ENCODE results near the gene FFAR3. TPM values are rescaled to one million over a fixed set of nuclear protein-coding genes. Genes with fewer than 3 reads are reported as not detected.

FFAR3 gene
- total RNA-seq, 2 donors from 2014 or later = not detected

- intact Hi-C loops (cut with DNase I) = loop anchor here (5.0 to 10.0 kb wide), 2 partner anchors 124 to 147 kb away; partner anchors contain the start of gene KRTDAP
- no peak for DNase-seq
- TF ChIP-seq POLR2A (IDR thresholded peaks at IDR 0.05) = no peak
- no peak for TF ChIP-seq CTCF (IDR thresholded peaks at IDR 0.05)
- WGBS, 2 donors = 65 to 72% methylated on average over 7 of the region's 7 CpGs
- H3K9me3 ChIP-seq = no peaks in the 10 kb centered on the region
- H3K27me3 ChIP-seq = peaks cover 0 to 6% of the 10 kb centered on the region in 2 donors
- H3K4me1 ChIP-seq = no peaks in the 10 kb centered on the region
- no peak overlapping the region for H3K27ac ChIP-seq
- H3K4me3 ChIP-seq = no peak overlapping the region
- ATAC-seq = no peak
- no peaks in the 10 kb centered on the region for H3K36me3 ChIP-seq (replicated peaks in 1 of 2; ENCODE audit: insufficient read depth in 1 of 2, low read depth in 2 of 2)
Measured at GRCh38 chr19:35347930-35348298, 10.3 kb upstream of the FFAR3 start.

GRCh38 chr19:35348911-35349611 is 9.2 kb upstream of the FFAR3 start:
- Histone ChIP-seq H3K4me3 (no peak overlapping the region), H3K36me3 (replicated peaks in 1 of 2; ENCODE audit: insufficient read depth in 1 of 2, low read depth in 2 of 2) (no peaks in the 10 kb centered on the region), H3K9me3 (no peaks in the 10 kb centered on the region), H3K4me1 (no peaks in the 10 kb centered on the region), H3K27ac (no peak overlapping the region), H3K27me3 (peaks cover 0 to 6% of the 10 kb centered on the region in 2 donors)
- no peak for ATAC-seq
- TF ChIP-seq CTCF (IDR thresholded peaks at IDR 0.05) (no peak), POLR2A (IDR thresholded peaks at IDR 0.05) (no peak)
- DNase-seq = peak in 1 of 4 donors; percentile 12
- intact Hi-C loops (cut with DNase I) = loop anchor here (5.0 to 10.0 kb wide), 2 partner anchors 123 to 146 kb away; partner anchors contain the start of gene KRTDAP
- 74 to 77% methylated on average over 16 to 18 of the region's 18 CpGs for WGBS, 2 donors

GRCh38 chr19:35349614-35350521 is 8.4 kb upstream of the FFAR3 start:
- no peak for ATAC-seq
- Histone ChIP-seq H3K4me3 (no peak overlapping the region), H3K27me3 (peaks cover 0 to 6% of the 10 kb centered on the region in 2 donors), H3K36me3 (replicated peaks in 1 of 2; ENCODE audit: insufficient read depth in 1 of 2, low read depth in 2 of 2) (no peaks in the 10 kb centered on the region), H3K27ac (no peak overlapping the region), H3K4me1 (no peaks in the 10 kb centered on the region), H3K9me3 (no peaks in the 10 kb centered on the region)
- peak in 1 of 4 donors; percentile 8 for DNase-seq
- 75 to 78% methylated on average over 11 to 17 of the region's 17 CpGs for WGBS, 2 donors
- TF ChIP-seq CTCF (IDR thresholded peaks at IDR 0.05) (no peak), POLR2A (IDR thresholded peaks at IDR 0.05) (no peak)
- intact Hi-C loops (cut with DNase I) = loop anchor here (5.0 to 10.0 kb wide), 2 partner anchors 122 to 145 kb away; partner anchors contain the start of gene KRTDAP

- Histone ChIP-seq H3K9me3 (no peaks in the 10 kb centered on the region), H3K27ac (no peak overlapping the region), H3K4me3 (no peak overlapping the region), H3K4me1 (no peaks in the 10 kb centered on the region), H3K36me3 (replicated peaks in 1 of 2; ENCODE audit: insufficient read depth in 1 of 2, low read depth in 2 of 2) (no peaks in the 10 kb centered on the region), H3K27me3 (peaks cover 0 to 6% of the 10 kb centered on the region in 2 donors)
- ATAC-seq (no peak), DNase-seq (peak in 3 of 4 donors; percentile 34 to 47 (median 44))
- WGBS, 2 donors = 80 to 87% methylated on average over 4 to 7 of the region's 7 CpGs
- TF ChIP-seq POLR2A (IDR thresholded peaks at IDR 0.05) = peak in 1 of 3 donors; percentile 35
- TF ChIP-seq CTCF (IDR thresholded peaks at IDR 0.05) = no peak
- intact Hi-C loops (cut with DNase I) = no loop called here
Measured at GRCh38 chr19:35350591-35350990, 7.7 kb upstream of the FFAR3 start.

All from body of pancreas (tissue), 4 donors.